Measurements from ENCODE around the gene ASAP2.

Gene ASAP2

DNA sequence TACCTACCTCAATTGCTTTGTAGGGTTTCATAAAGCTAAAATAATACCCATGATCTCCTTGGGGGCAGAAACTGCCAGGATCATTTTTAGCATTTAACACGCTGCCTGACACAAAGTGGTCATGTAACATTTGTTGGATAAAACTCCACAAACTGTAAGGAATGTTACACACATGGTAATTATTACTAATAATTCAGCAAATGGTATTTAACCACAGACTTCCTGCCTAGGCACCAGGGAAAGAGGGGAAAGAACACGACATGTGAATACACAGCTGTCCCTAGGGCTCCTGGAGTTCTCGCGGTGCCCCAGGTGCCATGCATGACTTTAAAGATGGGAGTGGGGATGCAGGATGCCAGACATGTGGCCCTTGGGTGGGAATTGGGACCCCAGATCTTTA, 43.5 kb downstream of the ASAP2 start:
- TF ChIP-seq SPI1 (IDR thresholded peaks at IDR 0.05; ENCODE audit: borderline replicate concordance, low read depth) (no peak), POLR2AphosphoS5 (IDR thresholded peaks at IDR 0.05; ENCODE audit: low read depth) (no peak), GABPA (IDR thresholded peaks at IDR 0.05; ENCODE audit: low read depth) (no peak)
- TF ChIP-seq, protein P1, sequence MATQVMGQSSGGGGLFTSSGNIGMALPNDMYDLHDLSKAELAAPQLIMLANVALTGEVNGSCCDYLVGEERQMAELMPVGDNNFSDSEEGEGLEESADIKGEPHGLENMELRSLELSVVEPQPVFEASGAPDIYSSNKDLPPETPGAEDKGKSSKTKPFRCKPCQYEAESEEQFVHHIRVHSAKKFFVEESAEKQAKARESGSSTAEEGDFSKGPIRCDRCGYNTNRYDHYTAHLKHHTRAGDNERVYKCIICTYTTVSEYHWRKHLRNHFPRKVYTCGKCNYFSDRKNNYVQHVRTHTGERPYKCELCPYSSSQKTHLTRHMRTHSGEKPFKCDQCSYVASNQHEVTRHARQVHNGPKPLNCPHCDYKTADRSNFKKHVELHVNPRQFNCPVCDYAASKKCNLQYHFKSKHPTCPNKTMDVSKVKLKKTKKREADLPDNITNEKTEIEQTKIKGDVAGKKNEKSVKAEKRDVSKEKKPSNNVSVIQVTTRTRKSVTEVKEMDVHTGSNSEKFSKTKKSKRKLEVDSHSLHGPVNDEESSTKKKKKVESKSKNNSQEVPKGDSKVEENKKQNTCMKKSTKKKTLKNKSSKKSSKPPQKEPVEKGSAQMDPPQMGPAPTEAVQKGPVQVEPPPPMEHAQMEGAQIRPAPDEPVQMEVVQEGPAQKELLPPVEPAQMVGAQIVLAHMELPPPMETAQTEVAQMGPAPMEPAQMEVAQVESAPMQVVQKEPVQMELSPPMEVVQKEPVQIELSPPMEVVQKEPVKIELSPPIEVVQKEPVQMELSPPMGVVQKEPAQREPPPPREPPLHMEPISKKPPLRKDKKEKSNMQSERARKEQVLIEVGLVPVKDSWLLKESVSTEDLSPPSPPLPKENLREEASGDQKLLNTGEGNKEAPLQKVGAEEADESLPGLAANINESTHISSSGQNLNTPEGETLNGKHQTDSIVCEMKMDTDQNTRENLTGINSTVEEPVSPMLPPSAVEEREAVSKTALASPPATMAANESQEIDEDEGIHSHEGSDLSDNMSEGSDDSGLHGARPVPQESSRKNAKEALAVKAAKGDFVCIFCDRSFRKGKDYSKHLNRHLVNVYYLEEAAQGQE (IDR thresholded peaks at IDR 0.05; ENCODE audit: insufficient replicate concordance, low read depth): no peak
- TF ChIP-seq, protein P2, sequence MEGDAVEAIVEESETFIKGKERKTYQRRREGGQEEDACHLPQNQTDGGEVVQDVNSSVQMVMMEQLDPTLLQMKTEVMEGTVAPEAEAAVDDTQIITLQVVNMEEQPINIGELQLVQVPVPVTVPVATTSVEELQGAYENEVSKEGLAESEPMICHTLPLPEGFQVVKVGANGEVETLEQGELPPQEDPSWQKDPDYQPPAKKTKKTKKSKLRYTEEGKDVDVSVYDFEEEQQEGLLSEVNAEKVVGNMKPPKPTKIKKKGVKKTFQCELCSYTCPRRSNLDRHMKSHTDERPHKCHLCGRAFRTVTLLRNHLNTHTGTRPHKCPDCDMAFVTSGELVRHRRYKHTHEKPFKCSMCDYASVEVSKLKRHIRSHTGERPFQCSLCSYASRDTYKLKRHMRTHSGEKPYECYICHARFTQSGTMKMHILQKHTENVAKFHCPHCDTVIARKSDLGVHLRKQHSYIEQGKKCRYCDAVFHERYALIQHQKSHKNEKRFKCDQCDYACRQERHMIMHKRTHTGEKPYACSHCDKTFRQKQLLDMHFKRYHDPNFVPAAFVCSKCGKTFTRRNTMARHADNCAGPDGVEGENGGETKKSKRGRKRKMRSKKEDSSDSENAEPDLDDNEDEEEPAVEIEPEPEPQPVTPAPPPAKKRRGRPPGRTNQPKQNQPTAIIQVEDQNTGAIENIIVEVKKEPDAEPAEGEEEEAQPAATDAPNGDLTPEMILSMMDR (IDR thresholded peaks at IDR 0.05; ENCODE audit: insufficient read depth, low read length): no peak
- Histone ChIP-seq H3K27ac (replicated peaks) (no peak overlapping the region), H3K27me3 (ENCODE audit: insufficient read depth, poor library complexity, severe bottlenecking) (peaks cover 8% of the 10 kb centered on the region), H3K4me3 (replicated peaks; ENCODE audit: insufficient read depth, low read length) (no peak overlapping the region)
- DNase-seq (ENCODE audit: low read depth in 1 of 2, low spot score in 1 of 2): no peak

DNA sequence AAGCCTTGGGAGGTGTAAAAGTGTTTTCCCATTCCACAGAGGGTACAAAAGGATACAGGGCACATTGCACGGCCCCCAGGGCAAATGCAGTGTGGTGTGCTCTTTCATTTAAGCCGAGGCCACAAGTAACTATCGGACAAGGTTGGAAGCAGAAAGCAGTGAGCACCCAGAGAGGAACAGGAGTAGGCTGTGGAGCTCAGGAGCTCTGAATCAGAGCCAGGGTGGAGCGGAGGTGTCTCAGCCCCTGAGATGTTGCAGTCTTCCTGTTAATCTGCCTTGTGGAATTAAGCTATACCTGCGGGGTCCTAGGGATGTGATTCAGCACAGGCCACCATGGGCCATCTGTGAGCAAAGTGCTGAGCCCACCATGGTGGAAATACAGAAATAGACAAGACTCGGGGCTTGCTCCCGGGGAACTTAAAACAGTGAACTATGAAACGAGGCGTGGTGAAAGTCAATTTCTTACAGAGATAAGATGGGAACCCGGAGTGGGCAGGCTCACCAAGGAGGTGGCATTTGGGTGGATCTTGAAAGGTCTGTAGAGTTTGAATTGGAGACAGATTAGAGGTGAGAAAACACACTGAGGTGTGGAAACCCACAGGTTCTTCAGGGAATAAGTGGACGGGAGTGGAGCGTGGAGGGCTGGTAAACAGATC, 44.0 kb downstream of the ASAP2 start:
- H3K27ac ChIP-seq (replicated peaks): no peak overlapping the region
- no peak for TF ChIP-seq SPI1 (IDR thresholded peaks at IDR 0.05; ENCODE audit: borderline replicate concordance, low read depth)
- TF ChIP-seq, protein P1 (IDR thresholded peaks at IDR 0.05; ENCODE audit: insufficient replicate concordance, low read depth): no peak
- TF ChIP-seq GABPA (IDR thresholded peaks at IDR 0.05; ENCODE audit: low read depth): no peak
- no peak for TF ChIP-seq POLR2AphosphoS5 (IDR thresholded peaks at IDR 0.05; ENCODE audit: low read depth)
- TF ChIP-seq, protein P2 (IDR thresholded peaks at IDR 0.05; ENCODE audit: insufficient read depth, low read length): no peak

DNA sequence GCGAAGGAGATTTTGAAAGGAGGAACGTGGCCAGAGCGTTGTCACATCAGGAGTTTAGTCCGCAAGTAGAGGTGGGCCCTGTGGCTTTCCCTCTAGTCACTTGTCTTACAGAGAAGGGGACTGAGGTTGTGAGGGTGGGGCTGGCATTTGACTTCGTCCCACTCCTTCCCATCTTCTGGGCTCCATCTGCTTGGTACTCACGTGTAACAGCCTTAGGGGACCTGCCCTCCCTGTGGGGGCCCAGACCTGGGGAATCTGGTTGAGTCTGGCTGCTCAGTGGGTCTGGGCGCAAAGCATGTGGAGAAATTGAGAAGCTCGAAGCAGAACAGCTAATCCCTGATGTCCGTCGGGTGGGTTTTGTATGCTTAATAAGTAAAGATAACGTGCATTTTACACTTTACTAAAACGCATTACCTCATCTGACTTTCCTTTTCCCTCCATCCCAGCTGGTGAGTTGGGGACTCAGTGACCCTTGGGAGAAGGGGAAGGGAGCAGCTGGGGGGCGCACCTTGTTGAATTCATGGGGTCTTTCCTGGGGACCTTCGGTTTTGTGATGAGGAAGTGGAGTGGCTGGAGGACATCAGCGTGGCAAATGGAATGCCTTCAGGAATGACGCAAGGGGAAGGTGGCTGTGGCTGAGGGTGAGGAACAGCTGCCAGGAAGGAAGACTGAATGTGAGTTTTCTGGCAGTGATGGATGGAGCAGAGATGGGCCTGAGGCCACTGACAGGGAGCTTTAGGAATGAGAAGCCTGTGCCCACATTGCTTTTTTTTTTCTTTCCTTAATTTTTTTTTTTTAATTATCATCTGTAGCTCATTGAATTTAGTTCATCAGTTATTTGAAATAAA, 44.8 kb downstream of the ASAP2 start:
- TF ChIP-seq SPI1 (IDR thresholded peaks at IDR 0.05; ENCODE audit: borderline replicate concordance, low read depth) (no peak), POLR2AphosphoS5 (IDR thresholded peaks at IDR 0.05; ENCODE audit: low read depth) (no peak), GABPA (IDR thresholded peaks at IDR 0.05; ENCODE audit: low read depth) (no peak)
- TF ChIP-seq, protein P2 (IDR thresholded peaks at IDR 0.05; ENCODE audit: insufficient read depth, low read length): no peak
- TF ChIP-seq, protein P1 (IDR thresholded peaks at IDR 0.05; ENCODE audit: insufficient replicate concordance, low read depth): no peak
- peaks cover 8% of the 10 kb centered on the region for H3K27me3 ChIP-seq (ENCODE audit: insufficient read depth, poor library complexity, severe bottlenecking)
- no peak overlapping the region for H3K27ac ChIP-seq (replicated peaks)
- no peak overlapping the region for H3K4me3 ChIP-seq (replicated peaks; ENCODE audit: insufficient read depth, low read length)
- DNase-seq (ENCODE audit: low read depth in 1 of 2, low spot score in 1 of 2): no peak

More for the DNA sequence above, 44.0 kb downstream of the ASAP2 start:
- no peak for DNase-seq (ENCODE audit: low read depth in 1 of 2, low spot score in 1 of 2)
- Histone ChIP-seq H3K27me3 (ENCODE audit: insufficient read depth, poor library complexity, severe bottlenecking) (peaks cover 8% of the 10 kb centered on the region), H3K4me3 (replicated peaks; ENCODE audit: insufficient read depth, low read length) (no peak overlapping the region)
